Endothelial cell of umbilical vein (primary cell): ENCODE results near the gene SPTLC1. TPM values are rescaled to one million over a fixed set of nuclear protein-coding genes. Genes with fewer than 3 reads are reported as not detected.

Experiments
- BruUV-seq: library from RNA; stranded (reverse); fragments of 400-500 nt; replicated peaks from 2 replicates; lab custom pipeline; 2021; lab: Mats Ljungman, UMichigan
- CTCF ChIA-PET: fragments of 300-600, 350-600 bp; sonication (Branson Sonifier 250); formaldehyde crosslinking; loops from one replicate; lab custom pipeline; 2021; ENCODE audit warnings: antibody characterized with exemption, inconsistent platforms; lab: Charles Lee
- POLR2A ChIA-PET: fragments of 300-600, 350-600 bp; sonication (Branson Sonifier 250); formaldehyde crosslinking; loops from one replicate; lab custom pipeline; 2021; ENCODE audit warnings: antibody characterized with exemption, inconsistent platforms; lab: Charles Lee
- DNase-seq: peaks from one replicate; pipeline ENCODE4 v3.0.0-alpha.2; 2011; ENCODE audit warnings: low read depth, low spot score
- FAIRE-seq: peaks from 2 replicates; lab custom pipeline; 2011; peaks lifted over from hg19 to GRCh38; lab: Jason Lieb, UNC
- H2AFZ ChIP-seq: 2 replicates; pipeline ENCODE4 v1.6.0; 2012; ENCODE audit warnings: low read depth, low read length, control low read depth, inconsistent platforms
- H3K27ac ChIP-seq: 2 replicates; pipeline ENCODE4 v1.5.1; 2011; ENCODE audit warnings: low read depth, mild to moderate bottlenecking, control low read depth, low read length, moderate library complexity; ENCODE audit not compliant: insufficient read depth
- H3K27me3 ChIP-seq, 2 experiments: 2 replicates each; pipeline versions ENCODE4 v1.6.0 to v1.6.1; 2011; ENCODE audit warnings: low read length in 2 of 2, mixed read lengths in 1 of 2; ENCODE audit not compliant: control insufficient read depth in 2 of 2, insufficient read depth in 2 of 2
- H3K36me3 ChIP-seq, 2 experiments: 2 replicates in 1 of 2; 3 replicates in 1 of 2; pipeline ENCODE4 v1.5.1; 2011; ENCODE audit warnings: low read length in 2 of 2, mild to moderate bottlenecking in 1 of 2, moderate library complexity in 1 of 2; ENCODE audit not compliant: control insufficient read depth in 2 of 2, insufficient read depth in 2 of 2; ENCODE audit errors: extremely low read depth in 1 of 2
- H3K4me1 ChIP-seq: 3 replicates; pipeline ENCODE4 v1.5.1; 2011; ENCODE audit warnings: mild to moderate bottlenecking, low read length; ENCODE audit not compliant: control insufficient read depth, insufficient read depth; ENCODE audit errors: extremely low read depth
- H3K4me2 ChIP-seq: 2 replicates; pipeline ENCODE4 v1.6.1; 2011; ENCODE audit warnings: low read length, control low read depth, mixed read lengths; ENCODE audit not compliant: insufficient read depth
- H3K4me3 ChIP-seq, 3 experiments: fragments of 200-600 bp in 1 of 3; sonication (generic), shearing (Covaris generic) in 1 of 3; replicated peaks in 1 of 3; 2 replicates each; pipeline ENCODE4 v1.5.1; 2011 to 2016; ENCODE audit warnings: control low read depth in 3 of 3, low read length in 3 of 3, mild to moderate bottlenecking in 2 of 3, inconsistent platforms in 1 of 3, low read depth in 1 of 3, moderate library complexity in 1 of 3; ENCODE audit not compliant: insufficient read depth in 1 of 3
- H3K79me2 ChIP-seq: 2 replicates; pipeline ENCODE4 v1.6.0; 2012; ENCODE audit warnings: low read length, inconsistent platforms; ENCODE audit not compliant: control insufficient read depth, insufficient read depth
- H3K9ac ChIP-seq: replicated peaks from 2 replicates; pipeline ENCODE3; 2011; ENCODE audit warnings: low read length, control low read depth; ENCODE audit not compliant: insufficient read depth; ENCODE audit errors: extremely low read depth
- H3K9me1 ChIP-seq: replicated peaks from 3 replicates; pipeline ENCODE4 v1.6.0; 2011; ENCODE audit warnings: mild to moderate bottlenecking, low read length; ENCODE audit not compliant: control insufficient read depth, insufficient read depth; ENCODE audit errors: extremely low read depth
- H3K9me3 ChIP-seq: replicated peaks from 2 replicates; pipeline ENCODE4 v1.5.1; 2012; ENCODE audit warnings: low read length, inconsistent platforms; ENCODE audit not compliant: control insufficient read depth, insufficient read depth
- H4K20me1 ChIP-seq: replicated peaks from 2 replicates; pipeline ENCODE3; 2011; ENCODE audit warnings: mild to moderate bottlenecking, low read length; ENCODE audit not compliant: control insufficient read depth, insufficient read depth; ENCODE audit errors: extremely low read depth
- EZH2 ChIP-seq: IDR thresholded peaks from 2 replicates; pipeline ENCODE4 v1.6.1; 2012; ENCODE audit warnings: borderline replicate concordance, low read depth, mild to moderate bottlenecking, moderate library complexity, low read length, inconsistent platforms; ENCODE audit not compliant: severe bottlenecking
- FOS ChIP-seq: IDR thresholded peaks from 2 replicates; pipeline ENCODE4 v1.6.1; 2011; ENCODE audit warnings: mild to moderate bottlenecking, low read length, moderate library complexity, borderline replicate concordance; ENCODE audit not compliant: insufficient read depth
- GATA2 ChIP-seq: IDR thresholded peaks from 2 replicates; pipeline ENCODE4 v1.7.0; 2011; ENCODE audit warnings: low read depth, mild to moderate bottlenecking, moderate library complexity, mixed read lengths, low read length; ENCODE audit not compliant: insufficient read length, insufficient read depth
- JUN ChIP-seq: IDR thresholded peaks from 2 replicates; pipeline ENCODE4 v1.6.1; 2011; ENCODE audit warnings: borderline replicate concordance, low read depth; ENCODE audit not compliant: insufficient read length, insufficient read depth
- MYC ChIP-seq: IDR thresholded peaks from one replicate; pipeline ENCODE4 v1.6.1; 2011; ENCODE audit warnings: mild to moderate bottlenecking, low read depth, low read length
- POLR2A ChIP-seq: IDR thresholded peaks from 2 replicates; pipeline ENCODE4 v1.6.1; 2012; ENCODE audit warnings: low read depth, mild to moderate bottlenecking, control low read depth, low read length
- POLR2AphosphoS5 ChIP-seq: IDR thresholded peaks from 2 replicates; pipeline ENCODE4 v1.6.1; 2012; ENCODE audit warnings: low read depth, mild to moderate bottlenecking, control low read depth, low read length, moderate library complexity; ENCODE audit not compliant: insufficient read depth
- dilution Hi-C: fragments of 300-500 bp; cut with MboI; formaldehyde crosslinking; loops from one replicate; pipeline ENCODE4 v1.15.0; 2019; ENCODE audit warnings: low sequenced_read_pairs; ENCODE audit not compliant: extremely low pct_ligation_motif_present
- intact Hi-C: fragments of 100-400 bp; cut with micrococcal nuclease; formaldehyde crosslinking; loops from one replicate; pipeline ENCODE4 v1.10.0; 2022
- polyA plus RNA-seq, 4 experiments: library from polyadenylated mRNA; depleted of rRNA in 3 of 4; stranded (reverse) in 3 of 4; unstranded in 1 of 4; fragments of >200 nt; gene quantifications; 2 replicates each; pipeline versions ENCODE4 v1.2.1 to v1.2.3, GENCODE V29; 2011 to 2012; ENCODE audit warnings: missing spikeins in 1 of 4
- total RNA-seq: library from RNA; stranded (reverse); gene quantifications from 2 replicates; pipeline ENCODE4 v1.2.3, GENCODE V29; 2021
- TF ChIP-seq, protein P1 (sequence below), 2 donors: IDR thresholded peaks; 1 replicate in 1 of 2; 2 replicates in 1 of 2; pipeline ENCODE4 v1.5.1; 2011; ENCODE audit warnings: low read length in 2 of 2, mild to moderate bottlenecking in 2 of 2, moderate library complexity in 2 of 2, control low read depth in 1 of 2, inconsistent platforms in 1 of 2, low read depth in 1 of 2; ENCODE audit not compliant: insufficient read depth in 1 of 2; ENCODE audit errors: extremely low read depth in 1 of 2
- TF ChIP-seq, protein P2 (sequence below): IDR thresholded peaks from 2 replicates; pipeline ENCODE4 v1.6.1; 2011; ENCODE audit not compliant: insufficient read depth, insufficient read length

SPTLC1 gene
- total and polyA plus RNA-seq, 2 donors (not counting 3 experiments of a cell fraction or from before 2014, with no cell fraction given), result 35.9 to 68.5 TPM

- Histone ChIP-seq H3K9me1 (no peaks in the 10 kb centered on the region), H3K27ac (no peak overlapping the region), H3K4me3 (no peak overlapping the region), H3K4me1 (no peaks in the 10 kb centered on the region), H3K4me2 (no peak overlapping the region), H3K79me2 (no peaks in the 10 kb centered on the region), H3K27me3 (no peaks in the 10 kb centered on the region), H2AFZ (no peak overlapping the region), H4K20me1 (no peaks in the 10 kb centered on the region), H3K9me3 (no peaks in the 10 kb centered on the region), H3K9ac (no peak overlapping the region), H3K36me3 (peaks cover 9 to 23% of the 10 kb centered on the region in 2 experiments)
- TF ChIP-seq MYC (no peak), FOS (no peak), JUN (no peak), POLR2A (no peak), GATA2 (no peak), EZH2 (no peak), POLR2AphosphoS5 (no peak)
- TF ChIP-seq, protein P1, sequence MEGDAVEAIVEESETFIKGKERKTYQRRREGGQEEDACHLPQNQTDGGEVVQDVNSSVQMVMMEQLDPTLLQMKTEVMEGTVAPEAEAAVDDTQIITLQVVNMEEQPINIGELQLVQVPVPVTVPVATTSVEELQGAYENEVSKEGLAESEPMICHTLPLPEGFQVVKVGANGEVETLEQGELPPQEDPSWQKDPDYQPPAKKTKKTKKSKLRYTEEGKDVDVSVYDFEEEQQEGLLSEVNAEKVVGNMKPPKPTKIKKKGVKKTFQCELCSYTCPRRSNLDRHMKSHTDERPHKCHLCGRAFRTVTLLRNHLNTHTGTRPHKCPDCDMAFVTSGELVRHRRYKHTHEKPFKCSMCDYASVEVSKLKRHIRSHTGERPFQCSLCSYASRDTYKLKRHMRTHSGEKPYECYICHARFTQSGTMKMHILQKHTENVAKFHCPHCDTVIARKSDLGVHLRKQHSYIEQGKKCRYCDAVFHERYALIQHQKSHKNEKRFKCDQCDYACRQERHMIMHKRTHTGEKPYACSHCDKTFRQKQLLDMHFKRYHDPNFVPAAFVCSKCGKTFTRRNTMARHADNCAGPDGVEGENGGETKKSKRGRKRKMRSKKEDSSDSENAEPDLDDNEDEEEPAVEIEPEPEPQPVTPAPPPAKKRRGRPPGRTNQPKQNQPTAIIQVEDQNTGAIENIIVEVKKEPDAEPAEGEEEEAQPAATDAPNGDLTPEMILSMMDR (IDR thresholded peaks at IDR 0.05; ENCODE audit: extremely low read depth in 1 of 2, insufficient read depth in 1 of 2, low read depth in 1 of 2, low read length in 2 of 2), result no peak
- TF ChIP-seq, protein P2, sequence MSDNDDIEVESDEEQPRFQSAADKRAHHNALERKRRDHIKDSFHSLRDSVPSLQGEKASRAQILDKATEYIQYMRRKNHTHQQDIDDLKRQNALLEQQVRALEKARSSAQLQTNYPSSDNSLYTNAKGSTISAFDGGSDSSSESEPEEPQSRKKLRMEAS, result no peak
- DNase-seq (no peak), FAIRE-seq (no peak)
- intact Hi-C loops (no loop called here), dilution Hi-C loops (no loop called here)
- CTCF ChIA-PET, result no interaction called here
- BruUV-seq, result no TSS peak
- POLR2A ChIA-PET, result no interaction called here
These were observed 78.5 kb downstream of the SPTLC1 start for GRCh38 chr9:92036756-92037155.
